SK-MEL-5 (cell line): ENCODE measurements around the gene TATDN2. TPM values are rescaled to one million over a fixed set of nuclear protein-coding genes. Genes with fewer than 3 reads are reported as not detected.

Experiments used
- DNase-seq: peaks from one replicate; pipeline ENCODE4 v3.0.0-alpha.2; 2016; ENCODE audit warnings: low read depth, low spot score
- in situ Hi-C: cut with HindIII; loops from 2 replicates; pipeline ENCODE4 v1.10.0; 2016; ENCODE audit warnings: low sequenced_read_pairs, high pct_unique_total_duplicates, low pct_unique_long_range_greater_than_20kb
- total RNA-seq: library from RNA; depleted of rRNA; stranded (reverse); fragments of >200 nt; shearing (Covaris generic); gene quantifications from 2 replicates; pipeline ENCODE4 v1.2.3, GENCODE V29; 2014

The TATDN2 gene
- total RNA-seq, 1 experiment from 2014 or later, result 8.6 TPM

- in situ Hi-C loops, result no loop called here
- no peak for DNase-seq
These were observed 18.7 kb upstream of the TATDN2 start for GRCh38 chr3:10229576-10229975.

GRCh38 chr3:10232137-10232536 lies 16.1 kb upstream of the TATDN2 start:
- in situ Hi-C loops, result no loop called here

GRCh38 chr3:10233988-10234387 lies 14.3 kb upstream of the TATDN2 start:
- DNase-seq, result no peak
- in situ Hi-C loops, result no loop called here

More at GRCh38 chr3:10232137-10232536, 16.1 kb upstream of the TATDN2 start:
- DNase-seq, result no peak

- DNase-seq, result no peak
- in situ Hi-C loops, result no loop called here
These were observed 13.6 kb upstream of the TATDN2 start for GRCh38 chr3:10234526-10235230.

GRCh38 chr3:10235551-10235950 lies 12.7 kb upstream of the TATDN2 start:
- in situ Hi-C loops, result no loop called here
- no peak for DNase-seq

- in situ Hi-C loops, result no loop called here
These were observed 9.7 kb upstream of the TATDN2 start for GRCh38 chr3:10238345-10239183.

GRCh38 chr3:10240799-10241198 lies 7.5 kb upstream of the TATDN2 start:
- in situ Hi-C loops, result no loop called here

More at GRCh38 chr3:10238345-10239183, 9.7 kb upstream of the TATDN2 start:
- no peak for DNase-seq

GRCh38 chr3:10242182-10243065 lies 5.8 kb upstream of the TATDN2 start:
- in situ Hi-C loops, result no loop called here
- no peak for DNase-seq

More at GRCh38 chr3:10240799-10241198, 7.5 kb upstream of the TATDN2 start:
- DNase-seq, result no peak

GRCh38 chr3:10244009-10244408 lies 4.2 kb upstream of the TATDN2 start:
- DNase-seq, result no peak
- in situ Hi-C loops, result no loop called here

- in situ Hi-C loops, result no loop called here
- DNase-seq, result no peak
These were observed 3.1 kb upstream of the TATDN2 start for GRCh38 chr3:10245081-10245712.

- no peak for DNase-seq
- in situ Hi-C loops, result no loop called here
These were observed 528 bp upstream of the TATDN2 start for GRCh38 chr3:10247679-10248183.

- DNase-seq, result no peak
- in situ Hi-C loops, result no loop called here
These were observed 907 bp downstream of the TATDN2 start for GRCh38 chr3:10248984-10249748.

GRCh38 chr3:10249833-10250232 lies 1.6 kb downstream of the TATDN2 start:
- in situ Hi-C loops, result no loop called here
- no peak for DNase-seq

- no peak for DNase-seq
These were observed 2.7 kb downstream of the TATDN2 start for GRCh38 chr3:10251006-10251405.

GRCh38 chr3:10253731-10254130 lies 5.5 kb downstream of the TATDN2 start:
- DNase-seq, result no peak
- in situ Hi-C loops, result no loop called here

More at GRCh38 chr3:10251006-10251405, 2.7 kb downstream of the TATDN2 start:
- in situ Hi-C loops, result no loop called here

- no peak for DNase-seq
- in situ Hi-C loops, result no loop called here
These were observed 7.6 kb downstream of the TATDN2 start for GRCh38 chr3:10255835-10256234.

GRCh38 chr3:10259036-10259435 lies 10.8 kb downstream of the TATDN2 start:
- DNase-seq, result no peak
- in situ Hi-C loops, result no loop called here
